ENCODE data around the gene TECTA. TPM values are rescaled to one million over a fixed set of nuclear protein-coding genes. Genes with fewer than 3 reads are reported as not detected.

Gene TECTA
- polyA plus RNA-seq, 1 of the 3 experiments (the other 2 are of a cell fraction) = 0.58 TPM

- no peak overlapping the region for H3K9ac ChIP-seq
- no peak overlapping the region for H2AFZ ChIP-seq (ENCODE audit: low read depth)
- H3K27me3 ChIP-seq (ENCODE audit: insufficient read depth) = no peaks in the 10 kb centered on the region
- DNase-seq = no peak
- CTCF ChIA-PET = interaction anchor here (1.0 to 1.6 kb wide), 4 partner anchors 8 to 33 kb away, joined by 3 to 8 read pairs (median 6); no protein-coding TSS in a partner anchor
- POLR2A ChIA-PET = no interaction called here
- 32% methylated on average over 5 of the region's 5 CpGs for WGBS (ENCODE audit: low lambda C conversion rate)
- H3K4me1 ChIP-seq (ENCODE audit: control insufficient read depth in 1 of 2, insufficient read depth in 2 of 2, low read depth in 1 of 2, low read length in 1 of 2) = no peaks in the 10 kb centered on the region
- H3K36me3 ChIP-seq (replicated peaks in 1 of 2; ENCODE audit: control insufficient read depth in 1 of 2, insufficient read depth in 2 of 2, low read length in 1 of 2) = no peaks in the 10 kb centered on the region
- no peak overlapping the region for H3K4me2 ChIP-seq
- H3F3A ChIP-seq (replicated peaks; ENCODE audit: insufficient read depth) = no peaks in the 10 kb centered on the region
- no peaks in the 10 kb centered on the region for H3K9me2 ChIP-seq
- no peaks in the 10 kb centered on the region for H3K9me3 ChIP-seq
- no peaks in the 10 kb centered on the region for H4K20me1 ChIP-seq (ENCODE audit: insufficient read depth)
- H3K4me3 ChIP-seq (ENCODE audit: low read depth in 2 of 2, low read length in 1 of 2) = no peak overlapping the region
- no peak overlapping the region for H3K27ac ChIP-seq (ENCODE audit: low read depth in 2 of 2, low read length in 1 of 2)
- TF ChIP-seq CHD2 (IDR thresholded peaks at IDR 0.05; ENCODE audit: low read length, partially characterized antibody) (no peak), CTCF (IDR thresholded peaks at IDR 0.05) (no peak), FOXM1 (IDR thresholded peaks at IDR 0.05; ENCODE audit: low read depth) (no peak), MXI1 (IDR thresholded peaks at IDR 0.05; ENCODE audit: low read depth, low read length) (no peak), FOSL2 (IDR thresholded peaks at IDR 0.05; ENCODE audit: borderline replicate concordance, low read depth) (no peak), MEF2A (IDR thresholded peaks at IDR 0.05; ENCODE audit: borderline replicate concordance, low read depth) (no peak), JUND (IDR thresholded peaks at IDR 0.05) (no peak), TCF12 (IDR thresholded peaks at IDR 0.05) (no peak), FOXJ3 (CRISPR knock-in tag; IDR thresholded peaks at IDR 0.05) (no peak), TAF1 (IDR thresholded peaks at IDR 0.05; ENCODE audit: borderline replicate concordance, low read depth, low read length) (no peak), ZBTB33 (IDR thresholded peaks at IDR 0.05; ENCODE audit: borderline replicate concordance, low read depth) (no peak)
- TF ChIP-seq, protein P1, sequence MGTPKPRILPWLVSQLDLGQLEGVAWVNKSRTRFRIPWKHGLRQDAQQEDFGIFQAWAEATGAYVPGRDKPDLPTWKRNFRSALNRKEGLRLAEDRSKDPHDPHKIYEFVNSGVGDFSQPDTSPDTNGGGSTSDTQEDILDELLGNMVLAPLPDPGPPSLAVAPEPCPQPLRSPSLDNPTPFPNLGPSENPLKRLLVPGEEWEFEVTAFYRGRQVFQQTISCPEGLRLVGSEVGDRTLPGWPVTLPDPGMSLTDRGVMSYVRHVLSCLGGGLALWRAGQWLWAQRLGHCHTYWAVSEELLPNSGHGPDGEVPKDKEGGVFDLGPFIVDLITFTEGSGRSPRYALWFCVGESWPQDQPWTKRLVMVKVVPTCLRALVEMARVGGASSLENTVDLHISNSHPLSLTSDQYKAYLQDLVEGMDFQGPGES (IDR thresholded peaks at IDR 0.05; ENCODE audit: low read depth, low read length) = no peak
- H3K79me2 ChIP-seq (ENCODE audit: insufficient read depth) = no peaks in the 10 kb centered on the region
Observed at GRCh38 chr11:121161349-121161917, 60.4 kb downstream of the TECTA start.
